IgD-negative memory B cell (primary cell): ENCODE measurements around the gene SMNDC1. TPM values are rescaled to one million over a fixed set of nuclear protein-coding genes. Genes with fewer than 3 reads are reported as not detected.
"Not testable (repeated sequence)": the region's sequence is repeated elsewhere in the genome, so short reads cannot be mapped to it uniquely, and the experiment has no call there.

ENCODE experiments used
- H3K27ac Mint-ChIP-seq, 3 donors: one replicate each; pipeline ENCODE4 v1.8.0; 2020 to 2022; ENCODE audit warnings: mild to moderate bottlenecking in 3 of 3, mixed read lengths in 3 of 3, moderate library complexity in 1 of 3
- H3K27me3 Mint-ChIP-seq: one replicate; pipeline ENCODE4 v1.8.0; 2021; ENCODE audit warnings: mixed read lengths
- H3K36me3 Mint-ChIP-seq: one replicate; pipeline ENCODE4 v1.8.0; 2020; ENCODE audit warnings: mild to moderate bottlenecking, mixed read lengths
- H3K4me1 Mint-ChIP-seq, 3 donors: one replicate each; pipeline ENCODE4 v1.8.0; 2020 to 2022; ENCODE audit warnings: mixed read lengths in 3 of 3, mild to moderate bottlenecking in 1 of 3
- H3K4me3 Mint-ChIP-seq, 4 donors: one replicate each; pipeline ENCODE4 v1.8.0; 2020 to 2022; ENCODE audit warnings: mild to moderate bottlenecking in 4 of 4, mixed read lengths in 4 of 4, moderate library complexity in 3 of 4
- H3K9me3 Mint-ChIP-seq, 3 donors: one replicate each; pipeline ENCODE4 v1.8.0; 2020 to 2021; ENCODE audit warnings: mixed read lengths in 3 of 3, mild to moderate bottlenecking in 1 of 3
- polyA plus RNA-seq: library from polyadenylated mRNA; unstranded; fragments of 300-500 nt; fragmentation: Illumina TruSeq; gene quantifications from one replicate; pipeline ENCODE4 v1.2.3, GENCODE V29; 2021

The SMNDC1 gene
- polyA plus RNA-seq, 1 donor from 2014 or later = 20.4 TPM

- peak overlapping the region in 1 of 4 donors; percentile 45 for H3K4me3 Mint-ChIP-seq
- peaks cover 15 to 21% (median 20%) of the 10 kb centered on the region in 3 donors for H3K4me1 Mint-ChIP-seq
- peaks cover 3% of the 10 kb centered on the region for H3K27me3 Mint-ChIP-seq
- H3K36me3 Mint-ChIP-seq = peaks cover 2% of the 10 kb centered on the region
- H3K9me3 Mint-ChIP-seq = no peaks in the 10 kb centered on the region
- H3K27ac Mint-ChIP-seq = no peak overlapping the region
Measured at GRCh38 chr10:110279407-110279986, 25.2 kb downstream of the SMNDC1 start.

DNA sequence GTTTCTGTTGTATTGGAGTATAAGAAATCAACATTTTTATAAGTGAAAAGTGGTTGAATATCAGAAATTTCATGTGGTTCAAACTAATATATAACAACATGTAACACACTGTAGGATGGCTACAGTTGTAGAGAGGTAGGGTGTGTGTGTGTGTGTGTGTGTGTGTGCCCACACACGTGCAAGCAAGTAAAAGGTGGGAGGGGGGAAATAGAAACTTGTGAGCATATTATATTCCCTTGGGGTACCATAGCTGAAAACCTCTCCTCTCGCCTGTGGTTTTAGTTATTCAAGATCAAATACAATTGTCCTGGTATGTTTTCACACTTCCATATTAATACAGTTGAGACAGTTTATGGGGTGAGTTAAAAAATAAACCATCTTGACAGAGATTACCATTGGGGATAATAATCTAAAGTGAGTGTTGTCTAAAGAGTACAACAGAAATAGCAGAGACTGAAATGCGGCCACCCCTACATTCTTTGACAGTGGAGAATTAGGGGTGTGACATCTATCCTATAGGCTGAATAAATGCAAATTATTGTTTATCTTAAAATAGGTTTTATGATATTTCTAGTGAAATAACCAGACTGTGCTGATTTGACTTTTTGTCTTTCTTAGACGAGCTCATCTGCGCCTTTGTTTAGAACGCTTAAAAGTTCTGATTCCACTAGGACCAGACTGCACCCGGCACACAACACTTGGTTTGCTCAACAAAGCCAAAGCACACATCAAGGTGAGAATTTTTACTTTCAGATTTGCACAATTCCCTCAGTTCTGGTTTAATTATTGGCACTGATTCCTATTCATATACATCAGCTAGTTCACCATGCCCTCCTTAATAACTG, 25.9 kb downstream of the SMNDC1 start:
- Mint-ChIP-seq H3K36me3 (peaks cover 2% of the 10 kb centered on the region), H3K4me1 (peaks cover 10 to 16% (median 16%) of the 10 kb centered on the region in 3 donors), H3K27me3 (peaks cover 3% of the 10 kb centered on the region), H3K27ac (no peak overlapping the region), H3K9me3 (no peaks in the 10 kb centered on the region), H3K4me3 (peak overlapping the region in 1 of 4 donors; percentile 45)

GRCh38 chr10:110277591-110277990, 27.1 kb downstream of the SMNDC1 start:
- Mint-ChIP-seq H3K27me3 (peaks cover 7% of the 10 kb centered on the region), H3K36me3 (peaks cover 2% of the 10 kb centered on the region), H3K4me3 (no peak overlapping the region), H3K4me1 (peaks cover 14 to 22% (median 21%) of the 10 kb centered on the region in 3 donors), H3K27ac (no peak overlapping the region), H3K9me3 (no peaks in the 10 kb centered on the region)

DNA sequence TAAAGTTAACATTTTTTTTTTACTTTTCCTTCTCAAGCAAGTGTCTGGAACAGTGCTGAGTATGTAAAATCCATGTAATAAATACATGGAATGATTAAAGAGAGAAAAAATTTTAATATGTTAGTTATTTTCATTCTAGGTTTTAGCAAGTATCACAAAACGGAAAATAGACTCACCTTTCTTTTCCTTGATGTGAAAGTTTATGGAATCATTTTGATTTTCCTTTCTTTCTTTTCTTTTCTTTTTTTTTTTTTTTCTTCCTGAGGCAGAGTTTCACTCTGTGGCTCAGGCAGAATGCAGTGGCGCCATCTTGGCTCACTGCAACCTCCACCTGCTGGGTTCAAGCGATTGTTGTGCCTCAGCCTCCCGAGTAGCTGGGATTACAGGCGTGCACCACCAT, 28.1 kb downstream of the SMNDC1 start:
- Mint-ChIP-seq H3K9me3 (no peaks in the 10 kb centered on the region), H3K36me3 (peaks cover 4% of the 10 kb centered on the region), H3K27me3 (peaks cover 7% of the 10 kb centered on the region), H3K4me1 (peaks cover 16 to 22% (median 21%) of the 10 kb centered on the region in 3 donors), H3K27ac (no peak overlapping the region), H3K4me3 (no peak overlapping the region)

DNA sequence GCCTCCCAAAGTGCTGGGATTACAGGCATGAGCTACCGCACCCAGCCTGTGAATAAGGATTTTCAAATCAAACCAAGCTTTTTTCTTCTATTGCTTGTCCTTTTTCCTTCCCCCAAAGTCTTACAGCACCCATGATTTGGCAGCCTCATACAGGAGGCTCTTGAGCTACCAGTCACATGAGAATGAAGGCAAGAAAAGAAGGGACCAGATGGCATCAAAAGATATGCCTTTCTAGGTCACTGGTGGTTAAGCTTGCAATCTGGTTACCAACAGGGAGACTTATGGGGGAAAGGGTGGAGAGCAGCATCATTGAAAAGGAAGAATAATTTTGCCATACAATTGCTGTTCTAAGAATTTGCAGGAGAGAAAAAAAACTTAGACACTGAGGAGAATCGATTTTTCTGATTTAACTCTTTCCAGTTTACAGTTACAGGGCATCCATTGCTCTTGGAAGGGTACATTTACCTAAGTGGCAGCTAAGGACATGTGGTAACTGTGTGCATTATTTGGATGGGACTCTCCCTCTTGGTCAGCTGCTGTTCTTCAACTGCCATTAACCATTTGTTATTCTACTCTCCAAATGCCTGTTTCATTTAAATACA, 29.5 kb downstream of the SMNDC1 start:
- Mint-ChIP-seq H3K36me3 (peaks cover 4% of the 10 kb centered on the region), H3K4me3 (no peak overlapping the region), H3K27me3 (peaks cover 7% of the 10 kb centered on the region), H3K9me3 (no peaks in the 10 kb centered on the region), H3K27ac (no peak overlapping the region), H3K4me1 (peaks cover 17 to 25% (median 23%) of the 10 kb centered on the region in 3 donors)

DNA sequence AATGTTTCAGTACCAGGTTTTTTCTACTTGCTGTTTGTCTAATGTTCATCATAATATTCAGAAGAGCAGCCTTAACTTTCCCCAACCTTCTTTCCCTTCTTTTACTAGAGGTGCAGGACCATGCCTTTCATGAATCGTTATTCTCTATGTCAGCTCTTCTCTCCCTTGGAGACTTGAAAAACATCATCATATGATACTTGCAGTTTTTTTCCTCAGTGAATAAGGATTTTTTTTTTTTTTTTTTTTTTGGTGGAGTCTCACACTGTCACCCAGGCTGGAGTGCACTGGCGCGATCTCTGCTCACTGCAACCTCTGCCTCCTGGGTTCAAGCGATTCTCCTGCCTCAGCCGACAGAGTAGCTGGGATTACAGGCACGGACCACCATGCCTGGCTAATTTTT, 30.1 kb downstream of the SMNDC1 start:
- Mint-ChIP-seq H3K27me3 (peaks cover 7% of the 10 kb centered on the region), H3K27ac (no peak overlapping the region), H3K4me1 (peaks cover 17 to 27% (median 24%) of the 10 kb centered on the region in 3 donors), H3K4me3 (no peak overlapping the region), H3K36me3 (peaks cover 4% of the 10 kb centered on the region), H3K9me3 (no peaks in the 10 kb centered on the region)

- H3K36me3 Mint-ChIP-seq = peaks cover 4% of the 10 kb centered on the region
- H3K27me3 Mint-ChIP-seq = peaks cover 5% of the 10 kb centered on the region
- peak overlapping the region in 1 of 3 donors; percentile 4 for H3K27ac Mint-ChIP-seq
- peaks cover 17 to 28% (median 25%) of the 10 kb centered on the region in 3 donors for H3K4me1 Mint-ChIP-seq
- H3K9me3 Mint-ChIP-seq = no peaks in the 10 kb centered on the region
- H3K4me3 Mint-ChIP-seq = no peak overlapping the region
Measured at GRCh38 chr10:110274072-110274627, 30.6 kb downstream of the SMNDC1 start.

- Mint-ChIP-seq H3K9me3 (no peaks in the 10 kb centered on the region), H3K4me1 (peaks cover 15 to 29% (median 26%) of the 10 kb centered on the region in 3 donors), H3K27me3 (peaks cover 3% of the 10 kb centered on the region), H3K36me3 (peaks cover 4% of the 10 kb centered on the region), H3K27ac (peak overlapping the region in 1 of 3 donors; percentile 4), H3K4me3 (no peak overlapping the region)
Measured at GRCh38 chr10:110273474-110273873, 31.2 kb downstream of the SMNDC1 start.

DNA sequence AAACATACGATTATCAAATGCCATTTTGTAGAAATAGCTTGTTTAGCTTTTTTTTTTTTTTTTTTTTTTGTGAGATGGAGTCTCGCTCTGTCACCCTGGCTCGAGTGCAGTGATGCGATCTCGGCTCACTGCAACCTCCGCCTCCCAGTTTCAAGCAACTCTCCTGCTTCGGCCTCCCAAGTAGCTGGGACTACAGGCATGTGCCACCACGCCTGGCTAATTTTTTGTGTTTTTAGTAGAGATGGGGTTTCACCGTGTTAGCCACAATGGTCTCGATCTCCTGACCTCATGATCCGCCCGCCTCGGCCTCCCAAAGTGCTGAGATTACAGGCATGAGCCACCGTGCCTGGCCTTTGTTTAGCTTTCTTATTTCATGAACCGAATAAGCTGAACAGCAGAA, 31.7 kb downstream of the SMNDC1 start:
- H3K4me1 Mint-ChIP-seq = peaks cover 18 to 30% (median 28%) of the 10 kb centered on the region in 3 donors
- H3K4me3 Mint-ChIP-seq = peak overlapping the region in 1 of 4 donors; percentile 86
- H3K27ac Mint-ChIP-seq, H3K36me3 Mint-ChIP-seq, H3K9me3 Mint-ChIP-seq, H3K27me3 Mint-ChIP-seq: not testable (repeated sequence)

DNA sequence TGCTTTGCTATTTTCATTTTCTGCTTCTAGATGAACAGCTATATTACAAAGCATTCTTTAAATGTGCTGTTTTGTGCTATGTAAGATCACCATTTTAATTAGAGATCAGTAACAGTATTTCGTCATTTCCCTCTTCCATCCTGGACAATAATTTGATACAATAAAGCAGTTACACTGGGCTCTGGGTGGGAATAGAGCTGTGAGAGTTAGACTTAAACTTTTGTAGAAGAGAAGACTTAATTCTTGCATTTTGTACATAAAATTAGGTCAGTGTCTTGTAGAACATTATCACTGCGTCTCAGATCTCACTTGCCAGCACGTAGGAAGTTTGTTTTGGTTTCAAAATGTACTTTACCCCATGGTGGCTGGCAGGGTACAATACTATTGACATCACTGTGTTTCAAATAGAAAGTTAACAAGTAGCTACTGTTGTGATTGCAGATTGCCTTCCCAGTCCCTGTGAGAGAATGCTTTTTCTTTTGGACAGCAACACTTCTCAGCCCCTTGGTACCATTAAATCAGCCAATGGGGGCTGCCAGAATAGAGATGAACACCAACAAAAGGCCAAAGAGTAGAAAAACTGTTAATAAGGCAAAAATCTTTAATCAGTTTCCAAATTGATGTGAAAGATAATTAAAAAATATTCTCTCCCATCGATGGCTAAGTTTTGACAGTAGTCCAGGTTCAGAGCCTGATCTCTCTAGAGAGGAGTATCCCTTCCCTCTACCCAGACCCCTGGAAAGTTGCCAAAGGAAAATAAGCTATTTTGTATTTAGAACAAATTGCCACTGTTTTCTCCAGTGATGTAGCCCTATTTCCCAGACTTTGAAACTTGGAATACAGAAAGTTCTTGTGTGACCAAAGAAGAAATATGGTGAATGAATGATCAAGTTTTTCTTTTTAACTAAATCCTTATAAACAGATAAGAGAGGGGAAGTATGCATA, 35.1 kb downstream of the SMNDC1 start:
- no peaks in the 10 kb centered on the region for H3K9me3 Mint-ChIP-seq
- no peak overlapping the region for H3K27ac Mint-ChIP-seq
- peaks cover 16 to 33% (median 28%) of the 10 kb centered on the region in 3 donors for H3K4me1 Mint-ChIP-seq

GRCh38 chr10:110268971-110269370, 35.7 kb downstream of the SMNDC1 start:
- peaks cover 2% of the 10 kb centered on the region for H3K36me3 Mint-ChIP-seq
- H3K27me3 Mint-ChIP-seq = peaks cover 3% of the 10 kb centered on the region
- H3K4me1 Mint-ChIP-seq = peaks cover 16 to 33% (median 27%) of the 10 kb centered on the region in 3 donors
- H3K9me3 Mint-ChIP-seq = no peaks in the 10 kb centered on the region
- H3K4me3 Mint-ChIP-seq = peak overlapping the region in 1 of 4 donors; percentile 14
- no peak overlapping the region for H3K27ac Mint-ChIP-seq

More for the DNA sequence above, 35.1 kb downstream of the SMNDC1 start:
- H3K36me3 Mint-ChIP-seq = peaks cover 2% of the 10 kb centered on the region
- peak overlapping the region in 3 of 4 donors; percentile 14 to 62 (median 29) for H3K4me3 Mint-ChIP-seq
- H3K27me3 Mint-ChIP-seq = peaks cover 3% of the 10 kb centered on the region

DNA sequence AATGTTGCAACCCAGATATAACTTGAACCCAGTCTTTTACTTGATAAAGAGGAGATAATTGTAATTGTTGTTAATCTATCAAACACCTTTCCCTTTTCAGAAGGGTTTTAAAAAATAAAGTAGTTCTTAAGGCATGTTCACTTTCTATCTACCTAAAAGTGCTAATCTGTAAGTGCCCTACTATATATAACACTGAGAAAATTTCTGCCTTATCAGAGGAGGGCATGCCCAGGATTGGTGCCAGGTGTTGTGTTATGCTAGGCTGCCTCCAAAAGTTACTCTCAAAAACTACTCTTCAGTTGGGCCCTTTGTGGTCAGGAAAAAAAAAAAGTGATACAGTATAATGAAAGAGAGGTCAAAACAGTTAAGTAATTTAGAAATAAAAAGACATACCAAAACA, 36.3 kb downstream of the SMNDC1 start:
- peaks cover 3% of the 10 kb centered on the region for H3K27me3 Mint-ChIP-seq
- H3K4me3 Mint-ChIP-seq = peak overlapping the region in 2 of 4 donors; percentile 31 to 53
- peaks cover 13 to 29% (median 23%) of the 10 kb centered on the region in 3 donors for H3K4me1 Mint-ChIP-seq
- H3K9me3 Mint-ChIP-seq = no peaks in the 10 kb centered on the region
- peaks cover 2% of the 10 kb centered on the region for H3K36me3 Mint-ChIP-seq
- peak overlapping the region in 1 of 3 donors; percentile 6 for H3K27ac Mint-ChIP-seq

DNA sequence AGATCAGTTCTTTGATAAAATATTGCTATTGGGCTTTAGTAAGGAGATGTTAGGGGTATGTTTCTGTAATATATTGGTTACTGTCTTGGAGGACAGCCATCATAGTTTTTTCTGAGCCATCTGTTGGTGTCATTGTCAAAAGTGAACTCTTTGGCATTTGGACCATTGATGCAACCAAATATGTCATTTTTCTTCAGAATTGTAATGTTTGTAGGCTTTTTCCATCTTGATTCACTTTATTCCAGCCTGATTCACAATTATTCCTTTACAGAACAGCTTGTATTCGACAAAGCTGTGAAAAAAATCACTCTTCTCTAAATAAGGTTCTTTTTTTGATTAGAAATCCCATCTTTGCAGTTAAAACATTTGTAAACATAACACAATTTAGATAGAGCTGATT, 37.4 kb downstream of the SMNDC1 start:
- no peaks in the 10 kb centered on the region for H3K9me3 Mint-ChIP-seq
- peaks cover 12 to 27% (median 19%) of the 10 kb centered on the region in 3 donors for H3K4me1 Mint-ChIP-seq
- peaks cover 2% of the 10 kb centered on the region for H3K36me3 Mint-ChIP-seq
- no peak overlapping the region for H3K4me3 Mint-ChIP-seq
- H3K27me3 Mint-ChIP-seq = no peaks in the 10 kb centered on the region
- H3K27ac Mint-ChIP-seq = no peak overlapping the region

- H3K27ac Mint-ChIP-seq = no peak overlapping the region
- peaks cover 1% of the 10 kb centered on the region for H3K36me3 Mint-ChIP-seq
- no peaks in the 10 kb centered on the region for H3K27me3 Mint-ChIP-seq
- H3K4me1 Mint-ChIP-seq = peaks cover 10 to 24% (median 18%) of the 10 kb centered on the region in 3 donors
- H3K4me3 Mint-ChIP-seq = no peak overlapping the region
- no peaks in the 10 kb centered on the region for H3K9me3 Mint-ChIP-seq
Measured at GRCh38 chr10:110265573-110266193, 39.0 kb downstream of the SMNDC1 start.
